ENCODE data around the gene SLC12A7.

SLC12A7 gene

DNA sequence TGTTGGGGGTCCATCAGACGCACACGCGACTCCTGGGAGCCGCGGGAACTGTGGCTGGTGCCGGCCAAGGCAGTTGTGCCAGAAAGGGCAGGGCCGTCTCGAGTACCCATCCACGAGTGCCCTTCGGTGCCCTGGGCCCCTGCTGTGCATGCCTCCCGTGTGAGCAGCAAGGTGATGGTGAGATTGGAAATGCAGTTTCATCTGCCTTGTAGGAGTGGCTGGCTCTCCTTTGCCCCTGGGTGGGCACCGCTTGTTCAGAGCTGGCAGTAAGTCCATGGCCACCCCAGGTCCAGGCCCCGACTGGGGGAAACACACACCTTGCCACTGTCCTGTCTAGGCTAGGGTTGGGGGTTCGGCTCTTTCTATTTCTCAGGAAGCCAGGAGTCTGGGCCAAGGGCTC is 97.5 kb downstream of the SLC12A7 start:
- no peak for DNase-seq

DNA sequence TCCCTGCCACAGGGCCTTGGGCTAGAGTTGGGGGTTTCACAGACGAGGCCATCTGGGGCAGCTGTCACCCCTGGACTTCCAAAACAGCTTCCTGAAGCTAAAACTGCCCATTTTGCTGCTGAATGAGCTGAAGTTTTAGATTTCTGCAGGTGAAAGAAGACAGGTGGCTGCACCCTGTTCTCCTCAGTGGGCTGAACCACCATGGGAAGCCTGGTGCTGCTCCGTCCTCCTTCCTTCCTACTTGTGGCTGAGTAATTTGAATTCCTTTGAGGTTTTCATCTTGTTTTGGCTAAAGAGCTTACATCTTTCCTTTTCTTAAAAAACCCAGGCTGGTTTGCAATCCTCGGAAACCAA is 97.9 kb downstream of the SLC12A7 start:
- DNase-seq = no peak

DNA sequence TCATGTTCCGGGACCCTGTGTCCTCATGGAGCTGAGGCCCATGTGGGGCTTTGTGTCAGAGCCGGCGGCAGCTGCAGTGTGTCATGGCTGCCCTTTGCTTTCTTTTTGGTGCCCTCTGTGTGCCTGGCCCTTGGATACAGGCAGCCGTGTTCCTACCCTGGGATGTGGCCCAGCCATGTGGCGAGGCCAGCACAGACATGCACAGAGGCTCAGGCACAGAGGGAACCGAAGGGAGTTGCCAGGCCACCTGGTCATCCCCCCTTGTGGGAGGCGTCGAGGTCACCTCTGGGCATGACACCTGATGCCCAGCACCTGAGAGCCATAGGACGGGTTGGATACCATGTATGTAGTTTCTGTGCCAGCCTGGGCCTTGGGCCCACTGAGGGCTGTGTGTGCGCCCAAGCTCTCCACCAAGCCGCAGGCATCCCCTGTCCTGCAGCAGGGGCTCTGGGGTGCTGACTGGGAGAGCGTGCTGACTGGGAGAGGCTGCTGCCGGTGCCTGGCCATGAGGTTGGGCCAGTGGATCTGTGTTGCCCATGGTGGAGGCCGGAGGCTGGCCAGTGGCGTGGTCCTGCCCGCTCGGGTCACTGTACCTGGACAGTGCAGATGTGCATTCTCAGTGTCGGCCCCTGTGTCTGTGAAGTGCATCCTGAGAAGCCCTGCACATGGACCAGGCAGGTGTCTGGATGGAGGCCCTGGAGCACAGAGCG is 98.5 kb downstream of the SLC12A7 start:
- no peak for DNase-seq

DNA sequence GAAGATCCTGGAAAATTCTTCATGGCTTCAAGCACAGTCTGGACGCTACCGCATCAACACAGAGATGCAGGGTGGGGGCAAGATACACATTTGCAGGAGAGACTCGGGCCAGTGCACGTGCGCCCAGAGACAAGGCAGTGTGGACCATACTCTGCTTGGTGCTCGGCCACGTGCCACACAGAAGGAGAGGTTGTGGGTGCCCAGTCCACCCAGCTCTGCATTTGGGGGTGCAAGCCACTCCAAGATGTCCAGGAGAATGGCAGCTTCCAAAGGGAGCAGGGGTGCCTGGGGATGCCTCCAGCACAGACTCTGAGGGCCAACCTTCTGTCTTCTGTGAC is 99.0 kb downstream of the SLC12A7 start:
- DNase-seq = no peak

DNA sequence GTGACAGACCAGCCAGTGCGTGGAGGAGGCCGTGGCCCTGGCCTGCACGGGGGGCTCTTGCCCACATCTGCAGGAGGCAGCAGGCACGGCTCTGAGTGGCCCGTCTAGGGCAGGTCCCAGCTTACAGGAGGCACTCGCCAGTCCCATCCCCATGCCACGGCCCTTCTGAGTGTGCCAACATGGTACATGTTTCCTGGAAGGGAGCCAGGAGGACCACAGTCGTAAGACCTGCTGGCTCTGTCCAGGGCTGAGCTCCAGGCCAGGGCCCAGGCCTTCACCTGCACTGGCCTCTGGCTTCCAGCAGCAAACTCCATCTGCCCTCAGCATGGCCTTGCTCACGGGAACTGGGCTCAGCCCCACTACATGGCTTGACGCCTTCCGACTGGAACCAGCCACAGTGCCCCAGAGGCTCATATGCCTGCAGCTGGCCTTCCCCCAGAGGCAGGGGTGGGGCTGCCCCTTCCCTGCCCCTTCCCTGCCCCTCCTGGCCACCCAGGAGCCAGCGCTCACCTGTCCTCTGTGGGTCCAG is 99.5 kb downstream of the SLC12A7 start:
- no peak for DNase-seq

DNA sequence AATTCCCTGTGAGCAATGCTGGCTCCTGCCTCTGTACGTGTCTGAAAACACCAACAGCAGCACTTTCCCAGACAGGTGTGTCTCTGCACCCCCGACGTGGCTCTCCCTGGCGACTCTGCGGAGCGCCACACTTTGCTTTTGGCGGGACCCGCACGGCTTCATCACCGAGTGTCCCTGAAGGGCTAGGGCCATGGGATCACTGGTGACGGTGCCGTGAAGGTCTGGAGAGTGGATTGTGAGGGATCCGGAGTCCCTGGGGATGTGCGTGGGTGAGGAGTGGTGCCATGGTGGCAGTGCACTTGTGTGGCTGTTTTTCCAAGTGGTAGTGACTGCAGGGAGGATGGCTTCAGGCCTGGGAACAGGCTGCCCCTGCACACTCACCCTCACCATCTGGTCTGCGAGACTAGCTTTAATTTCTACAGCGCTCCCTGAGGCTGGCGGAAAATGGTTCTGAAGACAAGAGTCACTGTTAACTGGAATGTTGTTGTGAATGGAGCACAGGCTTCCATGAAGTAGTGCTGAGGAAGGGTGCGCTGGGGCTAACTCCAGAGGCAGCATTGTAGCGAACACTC is 100.0 kb downstream of the SLC12A7 start:
- no peak for DNase-seq

DNA sequence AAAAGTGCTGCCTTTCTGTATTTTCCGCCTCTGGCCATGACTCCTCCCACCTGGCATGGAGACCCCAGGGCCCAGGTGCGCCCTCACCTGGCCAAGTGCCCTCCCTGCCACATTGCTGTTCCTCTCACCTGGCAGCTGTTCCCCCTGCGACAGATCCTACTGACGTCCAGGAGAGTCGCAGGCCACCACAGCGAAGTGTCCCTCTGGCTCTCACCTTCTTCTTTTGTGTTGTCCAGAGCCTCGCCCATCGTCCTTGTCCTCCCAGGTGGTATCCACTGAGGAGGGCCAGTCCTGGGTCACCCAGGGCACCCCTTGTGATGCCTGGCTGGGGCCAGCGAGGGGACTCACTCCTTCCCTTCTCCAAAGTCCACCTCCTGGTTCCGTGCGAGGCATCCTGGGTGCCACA is 100.6 kb downstream of the SLC12A7 start:
- no peak for DNase-seq

DNA sequence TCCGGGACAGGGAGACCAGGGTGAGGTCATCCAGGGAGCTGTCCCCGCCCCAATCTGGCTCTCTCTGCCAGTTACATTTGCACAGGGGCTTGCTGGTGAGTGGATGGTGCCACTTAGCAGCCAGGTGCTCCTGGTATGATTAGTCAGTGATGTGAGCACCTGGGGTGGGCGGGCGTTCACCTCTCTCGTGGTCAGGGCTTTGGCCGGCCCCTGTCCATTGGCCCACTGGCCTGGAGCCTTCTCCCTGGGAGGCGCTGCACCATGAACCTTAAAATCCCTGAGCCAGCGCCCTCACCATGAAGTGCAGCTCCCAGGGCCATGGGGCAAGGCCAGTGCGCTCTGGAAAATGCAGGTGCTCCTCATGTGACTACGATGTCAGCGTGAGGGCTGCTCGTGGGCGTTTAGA is 101.2 kb downstream of the SLC12A7 start:
- DNase-seq = no peak

DNA sequence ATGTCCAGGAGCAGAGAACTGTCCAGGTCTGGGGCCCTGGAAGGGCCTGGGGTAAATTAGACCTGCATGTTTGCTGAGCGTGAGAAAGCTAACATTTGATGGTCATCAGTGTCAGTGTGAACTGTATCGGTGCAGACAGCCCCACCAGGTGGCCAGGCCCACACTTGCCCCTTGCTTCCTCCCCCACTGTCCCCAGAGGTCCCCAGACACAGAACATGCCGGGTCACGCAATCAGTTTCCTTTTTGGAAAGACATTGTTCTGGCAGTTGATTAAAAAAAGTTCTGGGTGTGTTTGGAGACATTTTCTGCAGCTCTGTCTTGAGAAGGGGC is 101.7 kb downstream of the SLC12A7 start:
- DNase-seq = no peak

DNA sequence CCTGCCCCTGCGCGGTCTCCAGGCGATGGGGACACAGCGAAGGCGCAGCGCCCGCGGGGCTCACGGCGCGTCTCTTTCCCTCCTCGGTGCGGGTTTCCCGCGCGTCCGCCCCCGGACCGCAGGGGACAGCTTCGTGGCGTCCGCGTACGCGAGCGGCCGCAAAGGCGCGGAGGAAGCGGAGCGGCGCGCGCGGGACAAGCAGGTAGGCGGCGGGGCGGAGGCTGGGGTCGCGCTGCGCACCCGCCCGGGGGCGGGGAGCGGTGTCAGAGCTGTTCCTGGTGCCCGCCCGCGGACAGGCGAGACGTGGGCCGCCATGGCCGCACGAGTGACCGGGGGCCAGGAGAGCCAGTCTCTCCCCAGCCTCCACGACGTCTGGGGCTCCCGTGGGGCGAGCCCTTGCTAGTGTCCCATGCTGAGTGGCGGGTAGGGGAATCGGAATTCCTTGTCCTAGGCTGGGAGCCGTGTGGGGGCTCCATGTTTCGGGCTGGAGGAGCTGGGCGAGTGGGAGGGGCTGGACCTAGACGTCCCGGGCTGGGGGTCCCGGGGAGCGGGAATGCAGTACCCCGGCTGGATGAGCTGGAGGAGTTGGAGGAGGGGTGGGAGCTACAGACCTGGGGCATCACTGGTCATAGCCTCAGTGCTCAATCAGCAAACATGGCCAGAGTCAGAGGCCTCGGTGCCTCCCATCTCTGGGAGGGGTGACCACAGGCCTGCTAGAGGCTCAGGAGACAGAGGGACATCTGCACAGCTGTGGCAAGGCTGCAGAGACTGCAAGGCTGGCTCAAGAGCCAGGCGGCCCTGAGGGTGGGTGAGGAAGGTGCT is 102.3 kb downstream of the SLC12A7 start:
- DNase-seq = no peak

DNA sequence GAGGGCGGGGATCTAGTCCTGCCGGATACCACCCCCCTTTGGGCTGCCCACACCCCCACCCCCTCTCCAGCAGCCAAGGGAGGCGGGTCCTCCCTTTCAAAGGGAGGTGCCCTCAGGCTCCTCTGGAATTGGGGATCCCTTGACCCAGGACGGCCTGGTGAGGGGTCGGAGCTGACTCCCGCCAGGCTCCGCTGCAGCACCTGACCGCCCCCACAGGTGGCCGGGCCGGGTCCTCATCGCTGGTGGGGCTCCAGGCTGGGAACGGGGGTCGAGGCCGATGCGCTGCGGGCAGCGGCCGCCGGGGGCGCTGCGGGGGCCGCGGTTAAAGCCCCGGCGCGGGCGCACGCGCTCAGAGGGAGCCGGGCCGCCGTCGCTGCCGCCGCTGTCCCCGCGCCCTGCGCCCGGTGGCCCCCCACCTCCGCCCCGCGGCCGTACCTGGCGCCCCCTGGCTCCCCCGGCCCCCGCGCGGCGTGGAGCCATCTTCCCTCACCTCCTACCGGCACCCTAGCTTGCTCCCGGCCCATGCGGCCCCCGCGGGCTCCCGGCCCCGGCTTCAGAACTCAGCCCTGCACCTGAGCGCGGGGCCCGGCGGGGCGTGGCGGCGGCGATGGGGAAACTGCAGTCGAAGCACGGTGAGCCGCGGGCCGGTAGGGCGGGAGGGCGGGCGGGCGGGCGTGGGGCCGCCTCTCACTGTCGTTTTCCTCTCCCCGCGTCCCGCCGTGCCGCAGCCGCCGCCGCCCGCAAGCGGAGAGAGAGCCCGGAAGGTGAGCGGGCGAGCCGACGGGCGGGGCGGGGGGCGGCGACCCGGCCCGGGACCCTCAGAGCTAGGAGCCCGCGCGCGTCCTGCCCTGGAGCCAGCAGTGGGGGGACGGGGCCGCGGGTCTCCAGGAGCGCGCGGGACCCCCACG is 103.2 kb downstream of the SLC12A7 start, which contains the start of gene NKD2:
Gene NKD2 (plus strand): TSS at position 352 of the 908 bp plus-strand sequence. CDS start 256 bp downstream, at position 608.
- no peak for DNase-seq

DNA sequence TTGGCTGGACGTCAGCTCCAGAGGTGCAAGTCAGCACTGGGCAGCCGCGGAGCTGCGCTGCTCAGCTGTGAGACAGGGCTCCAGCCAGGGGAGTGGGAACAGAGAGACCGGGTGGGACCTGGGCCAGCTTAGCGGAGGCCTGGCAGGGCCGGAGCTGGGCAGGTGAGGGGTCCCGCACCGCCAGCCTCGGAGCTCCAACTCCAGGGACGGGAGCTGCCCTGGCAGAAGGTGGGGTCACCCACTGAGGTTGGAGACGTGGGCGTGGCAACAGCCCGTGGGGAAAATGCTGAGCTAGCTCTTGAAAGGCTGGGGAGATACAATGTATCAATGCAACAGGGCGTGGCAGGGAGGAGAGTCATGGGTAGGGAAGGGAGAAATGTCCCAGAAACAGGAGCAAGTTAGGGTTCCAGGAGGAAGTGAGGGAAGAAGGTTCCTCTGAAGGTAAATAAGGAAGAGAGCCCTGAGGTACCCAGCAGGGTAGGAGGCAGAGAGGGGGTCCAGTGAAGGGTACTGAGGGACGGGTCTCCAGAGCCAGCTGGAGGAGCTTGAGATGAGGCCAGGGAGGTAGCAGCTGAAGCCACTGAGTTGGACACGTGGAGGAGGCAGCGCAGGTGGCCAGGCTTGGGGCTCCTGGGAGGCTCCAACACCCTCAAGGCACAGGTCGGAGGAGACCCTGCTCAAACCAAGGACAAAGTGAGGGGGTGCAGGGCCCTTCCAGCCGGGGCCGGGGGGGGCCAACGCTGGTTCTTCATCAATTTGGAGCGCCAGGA is 104.0 kb downstream of the SLC12A7 start:
- DNase-seq = no peak

DNA sequence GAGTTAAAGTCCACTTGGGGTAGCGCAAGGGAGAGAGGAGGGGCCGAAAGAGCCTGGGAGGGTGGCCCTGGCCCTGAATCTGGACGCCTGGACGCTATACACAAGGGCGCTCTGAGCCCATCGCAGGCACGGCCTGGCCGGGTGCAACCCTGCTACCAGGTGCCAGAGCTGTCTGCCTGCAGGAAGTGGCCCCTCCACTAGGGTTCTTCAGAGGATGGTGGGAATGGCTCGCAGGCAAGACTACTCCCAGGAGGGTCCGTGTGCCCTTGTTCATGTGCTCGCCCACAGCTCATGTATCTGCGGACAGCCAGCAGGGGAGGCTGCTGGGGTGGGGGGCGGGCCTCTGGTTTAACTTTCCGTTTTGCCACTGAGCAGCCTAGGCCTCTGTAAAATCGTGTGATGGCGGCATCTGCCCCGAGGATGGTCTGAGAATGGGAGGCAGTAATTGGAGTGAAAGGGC is 104.6 kb downstream of the SLC12A7 start:
- DNase-seq = no peak

DNA sequence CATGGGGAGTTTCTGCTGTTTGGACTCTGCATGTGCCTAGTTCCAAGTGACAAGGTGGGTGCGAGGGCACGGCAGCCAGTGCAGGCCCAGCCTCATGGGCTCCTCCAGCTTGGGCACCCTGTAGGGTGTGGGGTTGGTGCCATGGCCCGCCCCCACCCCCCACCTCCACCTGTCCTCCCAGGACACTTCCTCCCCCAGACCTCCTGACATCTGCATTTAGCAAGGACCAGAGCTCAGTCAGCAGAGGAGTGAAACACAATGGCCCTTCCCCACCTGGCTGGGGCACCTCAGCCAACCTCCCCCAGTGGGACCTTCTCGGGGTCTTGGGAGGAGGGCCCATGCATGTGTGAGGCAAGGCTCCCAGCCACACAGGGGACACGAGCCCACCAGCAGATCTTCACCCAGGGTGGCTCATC is 105.2 kb downstream of the SLC12A7 start:
- DNase-seq = no peak

DNA sequence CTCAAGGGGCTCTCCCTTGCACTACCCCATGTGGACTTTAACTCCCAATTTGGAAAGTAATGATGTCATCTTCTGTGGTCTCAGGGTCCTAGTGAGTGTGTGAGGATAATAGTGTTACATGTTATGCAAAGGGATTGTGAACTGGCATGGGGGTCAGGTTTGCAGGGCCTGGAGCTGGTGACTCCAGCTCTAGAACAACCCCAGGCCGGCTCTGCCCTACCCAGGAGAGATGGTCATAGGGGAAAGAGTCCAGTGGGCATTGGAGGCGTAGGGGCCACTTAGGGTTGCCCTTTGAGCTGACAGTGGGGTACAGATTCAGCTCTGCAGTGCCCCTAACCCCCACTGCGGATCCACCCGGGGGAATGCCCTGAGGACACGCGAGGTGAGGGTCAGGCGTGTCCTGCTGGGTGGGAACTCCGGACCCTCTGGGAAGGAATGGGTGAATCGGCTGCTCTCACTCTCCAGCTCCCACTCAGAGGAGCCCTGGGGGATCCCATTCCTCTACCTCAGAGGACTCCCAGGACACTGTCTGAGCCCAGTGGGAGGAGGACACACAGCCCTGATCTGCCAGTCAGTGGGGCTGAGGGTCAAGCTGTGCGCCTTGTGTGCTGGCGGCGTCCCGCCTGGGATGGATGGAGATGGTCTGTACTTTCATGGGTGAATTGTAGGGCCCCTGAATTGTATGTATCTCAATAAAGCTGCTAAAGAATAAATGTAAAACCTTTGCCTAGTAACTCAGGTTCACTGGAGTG is 105.8 kb downstream of the SLC12A7 start:
- no peak for DNase-seq

DNA sequence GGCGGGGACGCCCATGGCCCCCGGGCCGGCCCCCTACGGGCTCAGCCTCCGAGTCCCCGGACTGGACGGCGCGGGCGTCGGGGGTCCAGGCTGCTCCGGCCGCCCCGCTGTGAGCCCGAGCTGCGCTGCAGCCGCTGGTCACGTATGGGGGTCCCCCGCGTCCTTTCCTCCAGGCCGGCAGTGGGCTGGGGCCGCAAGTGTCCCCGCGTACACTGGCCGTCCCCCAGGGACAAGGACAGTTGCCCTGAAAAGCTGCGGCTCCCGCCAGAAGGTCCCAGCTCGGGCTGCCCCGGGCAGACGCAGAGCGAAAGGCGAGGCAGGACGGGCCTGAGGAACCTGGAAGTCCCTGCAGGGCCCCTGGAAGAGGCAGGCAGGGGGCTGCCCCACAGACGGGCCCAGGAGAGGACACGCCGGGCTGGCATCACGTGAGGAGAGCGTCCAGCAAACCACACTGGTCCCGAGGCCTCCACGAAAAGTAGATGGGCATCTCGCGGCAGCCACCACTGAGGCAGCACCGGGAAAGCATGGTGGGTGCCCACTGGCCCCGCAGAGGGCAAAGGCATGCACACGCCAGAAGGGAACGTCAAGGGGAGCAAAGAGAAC is 106.5 kb downstream of the SLC12A7 start:
- DNase-seq = no peak

DNA sequence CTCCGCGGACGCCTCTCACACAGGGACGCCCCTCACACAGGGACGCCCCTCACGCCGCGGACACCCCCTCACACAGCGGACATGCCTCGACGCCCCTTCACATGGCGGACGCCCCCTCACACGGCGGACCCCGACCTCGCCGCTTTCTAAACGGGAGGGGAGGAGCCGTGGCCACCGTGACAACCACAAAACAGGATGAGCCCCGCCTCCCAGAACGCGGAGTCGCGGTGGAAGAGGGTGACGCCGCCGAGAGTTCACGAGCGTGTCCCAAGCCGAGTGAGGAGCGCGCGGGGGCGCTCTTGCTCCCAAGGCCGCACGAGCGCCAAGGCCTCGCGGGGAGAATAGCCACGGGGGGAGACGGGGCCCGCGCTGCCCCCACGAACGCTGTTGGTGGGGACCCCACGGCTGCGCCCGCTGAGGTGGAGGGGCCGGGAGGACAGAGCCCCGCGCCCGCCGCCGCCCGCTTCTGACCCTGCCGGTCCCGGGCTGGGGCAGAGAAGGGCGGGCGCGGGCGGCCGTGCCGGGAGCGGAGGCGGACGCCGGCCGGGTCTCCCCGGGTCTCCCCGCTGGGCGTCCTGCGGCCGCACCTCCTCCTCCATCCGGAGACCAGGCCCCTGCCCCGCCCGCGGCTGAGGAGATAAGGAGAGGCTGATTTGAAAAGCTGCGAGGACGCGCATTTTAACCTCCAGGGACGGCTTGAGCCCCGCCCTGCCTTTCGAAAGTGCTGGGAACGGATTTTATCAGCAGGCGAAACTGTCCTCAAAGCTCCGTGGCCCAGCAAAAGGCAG is 107.2 kb downstream of the SLC12A7 start:
- peak; percentile 22 for DNase-seq

DNA sequence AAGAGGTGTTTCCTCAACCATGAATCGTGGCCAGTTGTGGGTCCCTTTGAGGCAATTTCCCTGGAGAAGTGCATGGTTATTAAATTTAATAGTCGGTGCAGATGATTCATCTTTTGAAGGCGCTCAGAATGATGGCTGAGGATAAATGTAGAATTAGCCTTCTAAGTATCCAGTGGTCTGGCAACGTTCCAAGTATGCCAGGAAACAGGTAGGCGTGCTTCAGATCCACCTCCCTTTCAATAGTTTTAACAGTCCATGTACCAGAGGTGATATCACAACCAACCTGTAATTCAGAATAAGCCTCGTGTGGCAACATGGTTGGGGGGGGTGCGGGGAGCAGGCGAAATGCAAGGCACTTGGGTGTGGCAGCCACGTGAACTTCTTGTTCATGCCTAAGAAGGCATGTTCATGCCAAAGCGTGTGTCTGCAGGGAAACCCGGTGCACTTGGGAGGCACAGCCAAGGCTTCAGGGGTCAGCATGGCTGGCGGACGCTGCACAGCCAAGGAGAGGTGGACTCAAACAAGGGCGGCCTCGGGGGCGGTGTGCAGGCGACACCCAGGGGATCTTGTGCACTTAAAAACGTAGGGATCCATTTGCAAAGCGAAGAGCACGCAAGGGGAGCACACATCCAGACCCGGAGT is 108.4 kb downstream of the SLC12A7 start:
- no peak for DNase-seq

DNA sequence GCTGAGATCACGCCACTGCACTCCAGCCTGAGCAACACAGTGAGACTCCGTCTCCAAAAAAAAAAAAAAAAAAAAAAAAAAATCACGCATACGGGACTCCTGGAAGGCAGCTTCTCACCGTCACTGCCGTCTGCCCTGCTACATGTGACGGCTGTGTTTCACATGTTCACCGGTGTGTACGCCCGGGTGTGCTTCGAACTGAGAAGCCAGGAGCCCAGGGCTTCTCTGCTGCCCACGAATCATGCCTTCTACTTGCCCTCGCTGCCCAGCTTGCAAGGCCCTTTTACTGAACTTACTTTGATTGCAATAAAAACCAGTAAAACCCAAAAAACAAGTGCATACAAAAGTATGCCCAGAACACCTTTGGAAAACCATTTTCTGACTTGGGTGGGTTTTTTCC is 109.0 kb downstream of the SLC12A7 start:
- no peak for DNase-seq

DNA sequence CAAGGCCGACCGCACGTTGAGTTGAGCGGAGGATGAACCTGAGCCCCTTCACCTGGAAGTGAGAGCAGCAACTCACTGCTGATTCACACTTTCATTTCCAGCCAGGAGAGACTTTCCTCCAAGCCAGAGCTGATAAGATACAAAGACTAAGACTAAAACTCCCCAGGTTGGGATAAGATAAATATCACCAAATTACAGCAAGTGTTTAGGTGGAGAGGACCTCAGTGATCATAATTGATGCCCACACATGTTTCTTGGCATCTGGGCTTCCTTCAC is 109.7 kb downstream of the SLC12A7 start:
- DNase-seq = no peak

All from fibroblast of skin of right quadriceps (primary cell).